ENCODE results near the gene IST1. TPM values are rescaled to one million over a fixed set of nuclear protein-coding genes. Genes with fewer than 3 reads are reported as not detected.

The IST1 gene
- total RNA-seq, 1 donor from 2014 or later, result 157 TPM

- DNase-seq (ENCODE audit: low read depth) (no peak), FAIRE-seq (no peak)
- H3K4me3 ChIP-seq (ENCODE audit: low read depth, low read length), result no peak overlapping the region
- H3K27me3 ChIP-seq (ENCODE audit: control insufficient read depth, insufficient read depth, low read length), result no peaks in the 10 kb centered on the region
- no peak for TF ChIP-seq CTCF (IDR thresholded peaks at IDR 0.05; ENCODE audit: insufficient read depth, low read length, severe bottlenecking)
- H3K36me3 ChIP-seq (ENCODE audit: control insufficient read depth, insufficient read depth, low read length), result no peaks in the 10 kb centered on the region
Measured at GRCh38 chr16:71969353-71969752, 74.0 kb downstream of the IST1 start.

- H3K36me3 ChIP-seq (ENCODE audit: control insufficient read depth, insufficient read depth, low read length), result no peaks in the 10 kb centered on the region
- FAIRE-seq (no peak), DNase-seq (ENCODE audit: low read depth) (no peak)
- no peak overlapping the region for H3K4me3 ChIP-seq (ENCODE audit: low read depth, low read length)
- no peaks in the 10 kb centered on the region for H3K27me3 ChIP-seq (ENCODE audit: control insufficient read depth, insufficient read depth, low read length)
- TF ChIP-seq CTCF (IDR thresholded peaks at IDR 0.05; ENCODE audit: insufficient read depth, low read length, severe bottlenecking), result no peak
Measured at GRCh38 chr16:71971571-71971970, 76.2 kb downstream of the IST1 start.

GRCh38 chr16:71972356-71972755 is 77.0 kb downstream of the IST1 start:
- FAIRE-seq, result no peak
- no peak for TF ChIP-seq CTCF (IDR thresholded peaks at IDR 0.05; ENCODE audit: insufficient read depth, low read length, severe bottlenecking)
- Histone ChIP-seq H3K4me3 (ENCODE audit: low read depth, low read length) (no peak overlapping the region), H3K27me3 (ENCODE audit: control insufficient read depth, insufficient read depth, low read length) (no peaks in the 10 kb centered on the region), H3K36me3 (ENCODE audit: control insufficient read depth, insufficient read depth, low read length) (no peaks in the 10 kb centered on the region)
- DNase-seq (ENCODE audit: low read depth), result no peak

- no peak for FAIRE-seq
- TF ChIP-seq CTCF (IDR thresholded peaks at IDR 0.05; ENCODE audit: insufficient read depth, low read length, severe bottlenecking), result no peak
- Histone ChIP-seq H3K36me3 (ENCODE audit: control insufficient read depth, insufficient read depth, low read length) (no peaks in the 10 kb centered on the region), H3K4me3 (ENCODE audit: low read depth, low read length) (no peak overlapping the region), H3K27me3 (ENCODE audit: control insufficient read depth, insufficient read depth, low read length) (no peaks in the 10 kb centered on the region)
- DNase-seq (ENCODE audit: low read depth), result no peak
Measured at GRCh38 chr16:71973001-71973400, 77.7 kb downstream of the IST1 start.

GRCh38 chr16:71974068-71974818 is 78.9 kb downstream of the IST1 start:
- TF ChIP-seq CTCF (IDR thresholded peaks at IDR 0.05; ENCODE audit: insufficient read depth, low read length, severe bottlenecking), result no peak
- DNase-seq (ENCODE audit: low read depth), result no peak
- no peak overlapping the region for H3K4me3 ChIP-seq (ENCODE audit: low read depth, low read length)
- H3K27me3 ChIP-seq (ENCODE audit: control insufficient read depth, insufficient read depth, low read length), result no peaks in the 10 kb centered on the region
- no peaks in the 10 kb centered on the region for H3K36me3 ChIP-seq (ENCODE audit: control insufficient read depth, insufficient read depth, low read length)
- FAIRE-seq, result no peak

Other genes starting within 250 kb of the IST1 start
- gene PHLPP2, start 170.8 kb upstream of the IST1 start, total RNA-seq, result 2.6 and 4.0 TPM in 2 replicates
- 29.5 and 45.8 TPM in 2 replicates for gene AP1G1, start 86.7 kb upstream of the IST1 start, total RNA-seq
- gene ATXN1L, start 49.6 kb upstream of the IST1 start, total RNA-seq, result 9.2 and 12.9 TPM in 2 replicates
- gene ZNF821, start 11.3 kb upstream of the IST1 start, total RNA-seq, result 8.2 and 9.5 TPM in 2 replicates
- gene PKD1L3, start 104.9 kb downstream of the IST1 start, total RNA-seq, result not detected in 2 replicates
- 5.0 and 11.1 TPM in 2 replicates for gene DHODH, start 113.2 kb downstream of the IST1 start, total RNA-seq
- gene HP, start 159.0 kb downstream of the IST1 start, total RNA-seq, result not detected in 2 replicates
- not detected in 2 replicates for gene HPR, start 167.7 kb downstream of the IST1 start, total RNA-seq
- 5.4 and 6.8 TPM in 2 replicates for gene TXNL4B, start 198.1 kb downstream of the IST1 start, total RNA-seq
- 91.6 and 123 TPM in 2 replicates for gene DHX38, start 198.3 kb downstream of the IST1 start, total RNA-seq

Measured in bronchial epithelial cell (primary cell).